ENCODE results near the gene NUP54. TPM values are rescaled to one million over a fixed set of nuclear protein-coding genes. Genes with fewer than 3 reads are reported as not detected.

Gene NUP54
- total and polyA plus RNA-seq, 2 of the 8 experiments (the other 6 are each of a cell fraction or from before 2014, with no cell fraction given): 51.4 to 103 TPM

DNA sequence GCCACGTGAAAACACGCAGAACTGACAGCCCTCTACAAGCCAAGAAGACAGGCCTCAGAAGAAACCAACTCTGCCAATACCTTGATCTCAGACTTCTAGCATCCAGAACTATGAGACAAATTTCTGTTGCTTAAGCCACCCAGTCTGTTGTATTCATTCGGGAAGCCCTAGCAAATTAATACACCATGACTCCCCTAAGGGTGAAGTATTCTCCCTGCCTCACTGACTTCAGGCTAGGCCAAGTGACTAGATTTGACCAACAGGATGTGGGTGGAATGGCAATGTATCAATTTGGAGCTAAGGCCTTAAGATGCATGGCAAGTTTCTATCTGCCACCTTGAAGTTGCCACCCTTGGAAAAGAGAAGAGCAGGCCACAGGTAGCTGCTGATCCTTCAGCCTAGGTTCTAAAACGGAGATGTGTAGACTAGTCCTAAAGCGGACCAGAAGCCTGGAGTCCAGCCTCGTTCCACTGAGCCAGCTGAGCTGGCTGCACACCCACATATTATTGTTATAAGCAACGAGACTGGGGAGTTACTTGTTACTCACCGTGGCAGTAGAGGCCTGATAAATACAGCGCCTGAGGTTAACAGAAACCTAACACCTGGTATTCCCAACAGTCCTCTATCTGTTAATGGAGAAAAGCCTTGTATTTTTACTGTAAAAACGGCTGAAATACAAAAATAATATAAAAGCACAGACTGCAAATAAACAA is 49.0 kb upstream of the NUP54 start:
- DNase-seq (ENCODE audit: low read depth in 1 of 2, low spot score in 2 of 2) (no peak), FAIRE-seq (no peak)
- H2BK120ac ChIP-seq (replicated peaks; ENCODE audit: low read depth, low read length): no peak overlapping the region
- H4K8ac ChIP-seq (ENCODE audit: extremely low read depth, insufficient read depth, low read length): no peak overlapping the region; the same call in 1 of the 2 replicates
- POLR2A ChIA-PET (ENCODE audit: partially characterized antibody): no interaction called here
- H3K36me3 ChIP-seq (ENCODE audit: control insufficient read depth in 2 of 4, insufficient read depth in 4 of 4, low read length in 3 of 4): peaks cover 0 to 26% (median 11%) of the 10 kb centered on the region in 4 experiments; a peak in 4 of 8 replicates
- H4K20me1 ChIP-seq (replicated peaks in 1 of 2; ENCODE audit: control insufficient read depth in 1 of 2, insufficient read depth in 2 of 2, low read length in 2 of 2): no peaks in the 10 kb centered on the region
- no peak overlapping the region for H3K14ac ChIP-seq (ENCODE audit: insufficient read length)
- 0 out of 2 replicates have a peak, but pooled peaks cover 5% of the 10 kb centered on the region for H3K79me1 ChIP-seq (ENCODE audit: low read depth, low read length)
- H4K5ac ChIP-seq (ENCODE audit: insufficient read length, low read depth, low read length): no peak overlapping the region
- H2BK15ac ChIP-seq (ENCODE audit: low read length): no peak overlapping the region
- H3K4me3 ChIP-seq (ENCODE audit: extremely low read depth in 1 of 4, insufficient read depth in 2 of 4, low read depth in 3 of 4, low read length in 4 of 4): no peak overlapping the region
- H3K79me2 ChIP-seq (ENCODE audit: control insufficient read depth in 1 of 2, insufficient read depth in 2 of 2, low read length in 2 of 2): no peaks in the 10 kb centered on the region; a peak in 1 of 4 replicates
- no peak overlapping the region for H3K4me2 ChIP-seq (ENCODE audit: insufficient read depth in 1 of 2, low read depth in 2 of 2, low read length in 2 of 2)
- H3K4me1 ChIP-seq (replicated peaks in 1 of 4; ENCODE audit: control insufficient read depth in 3 of 4, insufficient read depth in 4 of 4, low read length in 3 of 4): peaks cover 0 to 5% (median 0%) of the 10 kb centered on the region in 4 experiments; a peak in 1 of 7 replicates
- H3K9me3 ChIP-seq (ENCODE audit: insufficient read depth in 2 of 2, low read depth in 1 of 2, low read length in 1 of 2): peaks cover 12 to 14% of the 10 kb centered on the region in 2 experiments; a peak in 3 of 4 replicates
- no peak overlapping the region for H2BK20ac ChIP-seq (ENCODE audit: low read length)
- no peak overlapping the region for H3K56ac ChIP-seq (replicated peaks; ENCODE audit: insufficient read length, low read depth, low read length)
- no peak overlapping the region for H3K9ac ChIP-seq (replicated peaks in 1 of 4; ENCODE audit: extremely low read depth in 1 of 4, low read depth in 3 of 4, low read length in 3 of 4)
- H2BK5ac ChIP-seq (ENCODE audit: low read depth, low read length): no peak overlapping the region
- WGBS, 2 experiments (ENCODE audit: extremely low coverage in 1 of 2, insufficient coverage in 1 of 2, insufficient read length in 1 of 2, insufficient replicate concordance in 2 of 2, low coverage in 1 of 2, low lambda C conversion rate in 2 of 2, missing lambda C conversion rate in 1 of 2): 92% methylated on average over 10 of the region's 10 CpGs; no CpG with 5 or more reads in 1 of the 2 experiments
- H3K23me2 ChIP-seq (ENCODE audit: low read depth, low read length): no peaks in the 10 kb centered on the region
- no peak overlapping the region for H3K23ac ChIP-seq (ENCODE audit: insufficient read length)
- CTCF ChIA-PET (ENCODE audit: partially characterized antibody): interaction anchor here (1.4 to 4.5 kb wide), 3 partner anchors 13 to 181 kb away, joined by 3 to 26 read pairs (median 14); no protein-coding TSS in a partner anchor
- H2AFZ ChIP-seq (ENCODE audit: low read length): no peak overlapping the region
- H4K91ac ChIP-seq (replicated peaks; ENCODE audit: insufficient read length, low read length): no peak overlapping the region
- H2AK5ac ChIP-seq (ENCODE audit: low read depth, low read length): no peak overlapping the region
- H3K4ac ChIP-seq (replicated peaks; ENCODE audit: insufficient read length, low read depth, low read length): no peak overlapping the region
- no peak overlapping the region for H3K27ac ChIP-seq (ENCODE audit: low read depth, low read length)
- H2BK12ac ChIP-seq (ENCODE audit: low read depth, low read length): no peak overlapping the region
- no peaks in the 10 kb centered on the region for H3K27me3 ChIP-seq (replicated peaks in 1 of 4; ENCODE audit: control insufficient read depth in 3 of 4, extremely low read depth in 1 of 4, insufficient read depth in 3 of 4, low read length in 3 of 4)
- no peak for TF ChIP-seq TAF7 (optimal IDR thresholded peaks at IDR 0.05; ENCODE audit: borderline replicate concordance, low read depth, low read length)
- TF ChIP-seq POLR2A (IDR thresholded peaks at IDR 0.05; ENCODE audit: control extremely low read depth in 1 of 2, low read depth in 2 of 2, low read length in 2 of 2): no peak
- no peak for TF ChIP-seq SP2 (IDR thresholded peaks at IDR 0.05; ENCODE audit: low read length)
- TF ChIP-seq KDM4A (IDR thresholded peaks at IDR 0.05; ENCODE audit: low read depth, low read length, severe bottlenecking): no peak
- no peak for TF ChIP-seq RBBP5 (IDR thresholded peaks at IDR 0.05; ENCODE audit: borderline replicate concordance, low read depth, low read length)
- no peak for TF ChIP-seq EGR1 (IDR thresholded peaks at IDR 0.05; ENCODE audit: borderline replicate concordance, low read depth, low read length)
- TF ChIP-seq FOSL1 (IDR thresholded peaks at IDR 0.05; ENCODE audit: insufficient read depth, low read depth, low read length): no peak
- no peak for TF ChIP-seq SAP30 (IDR thresholded peaks at IDR 0.05; ENCODE audit: insufficient read depth, insufficient replicate concordance, low read length)
- TF ChIP-seq JUN (IDR thresholded peaks at IDR 0.05; ENCODE audit: low read depth, low read length): no peak
- H3K18ac ChIP-seq (ENCODE audit: extremely low read depth, low read length): no peak overlapping the region

Data from H1 (cell line).